GM04503 (cell line): Measurements from ENCODE around the gene ADAMTS16.

Source experiments
- DNase-seq: peaks from one replicate; pipeline ENCODE4 v3.0.0-alpha.2; 2012; ENCODE audit warnings: low read depth

The ADAMTS16 gene

DNA sequence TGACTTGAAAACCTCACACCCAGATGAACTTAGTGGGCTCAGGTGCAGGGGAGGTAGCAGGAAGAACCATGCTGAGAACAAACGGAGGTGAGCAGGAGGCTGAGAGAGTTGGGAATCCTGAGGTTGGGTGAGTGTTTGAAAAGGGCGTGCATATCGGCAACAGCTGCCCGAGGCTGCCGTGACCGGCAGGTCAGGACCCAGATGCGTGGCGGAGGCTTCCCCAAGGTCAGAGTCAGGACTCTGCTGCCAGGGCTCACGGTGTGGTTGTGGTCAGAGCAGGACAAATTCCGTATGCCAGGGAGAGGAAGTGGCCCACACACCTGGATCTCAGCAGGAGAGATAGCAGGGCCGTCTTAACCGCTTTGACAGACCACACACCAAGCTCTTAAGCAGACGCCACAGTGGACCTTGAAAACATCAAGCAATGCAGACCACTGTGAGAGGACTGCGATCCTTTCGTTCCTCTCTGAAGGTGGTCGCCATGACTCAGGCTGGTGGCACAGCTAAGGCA is 43.1 kb downstream of the ADAMTS16 start:
- DNase-seq = no peak

GRCh38 chr5:5183933-5184332 is 43.8 kb downstream of the ADAMTS16 start:
- DNase-seq = no peak

GRCh38 chr5:5188376-5189050 is 48.4 kb downstream of the ADAMTS16 start:
- DNase-seq = no peak

DNA sequence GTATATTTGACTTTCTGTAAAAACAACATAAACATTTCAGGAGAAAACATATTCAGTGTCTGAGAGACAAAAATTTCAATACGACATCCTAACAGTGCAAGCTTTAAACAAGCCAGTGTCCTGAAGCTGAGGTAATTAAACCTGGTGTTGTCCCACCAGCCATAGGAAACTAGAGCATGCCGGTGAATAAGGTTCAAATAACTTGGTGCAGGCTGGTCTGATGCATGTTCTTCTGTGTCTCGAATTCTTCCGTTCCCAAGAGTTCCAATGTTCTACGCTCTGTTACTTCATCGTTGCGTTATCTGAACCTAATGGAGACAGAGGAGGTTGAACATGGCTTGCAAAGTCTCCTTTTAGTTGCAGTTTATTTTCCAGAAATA is 48.9 kb downstream of the ADAMTS16 start:
- DNase-seq = no peak

DNA sequence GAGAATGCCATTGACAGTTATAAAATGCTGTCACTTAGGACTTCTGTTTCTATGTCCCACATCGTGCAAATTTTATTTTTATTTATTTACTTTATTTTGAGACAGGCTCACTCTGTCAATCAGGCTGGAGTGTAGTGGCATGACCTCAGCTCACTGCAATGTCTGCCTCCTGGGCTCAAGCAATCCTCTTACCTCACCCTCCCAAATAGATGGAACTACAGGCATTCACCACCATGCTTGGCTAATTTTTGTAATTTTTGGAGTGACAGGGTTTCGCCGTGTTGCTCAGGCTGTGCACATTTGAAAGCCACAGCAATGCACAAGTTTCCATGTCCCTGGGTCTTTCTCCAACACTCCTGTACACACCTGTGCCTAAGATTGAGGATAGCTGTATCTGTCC is 51.8 kb downstream of the ADAMTS16 start:
- no peak for DNase-seq

DNA sequence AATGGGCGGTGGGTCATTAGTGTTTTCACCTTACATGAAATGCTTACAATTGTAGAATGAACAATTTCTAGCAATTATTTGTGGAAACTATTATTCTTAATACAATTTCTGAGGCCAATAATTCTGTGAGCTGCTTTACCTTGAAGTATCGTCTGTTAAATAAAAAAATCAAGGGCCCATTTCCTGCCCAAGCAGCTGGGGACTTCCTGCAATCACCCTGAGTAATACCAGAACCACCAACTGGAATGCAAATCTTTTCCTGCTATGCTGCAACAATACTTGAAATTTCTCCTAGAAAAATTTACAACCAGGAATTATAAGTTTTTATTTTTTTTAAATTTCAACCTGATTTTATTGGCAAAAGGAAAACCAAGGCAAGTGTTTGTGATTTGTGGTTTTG is 52.6 kb downstream of the ADAMTS16 start:
- no peak for DNase-seq

DNA sequence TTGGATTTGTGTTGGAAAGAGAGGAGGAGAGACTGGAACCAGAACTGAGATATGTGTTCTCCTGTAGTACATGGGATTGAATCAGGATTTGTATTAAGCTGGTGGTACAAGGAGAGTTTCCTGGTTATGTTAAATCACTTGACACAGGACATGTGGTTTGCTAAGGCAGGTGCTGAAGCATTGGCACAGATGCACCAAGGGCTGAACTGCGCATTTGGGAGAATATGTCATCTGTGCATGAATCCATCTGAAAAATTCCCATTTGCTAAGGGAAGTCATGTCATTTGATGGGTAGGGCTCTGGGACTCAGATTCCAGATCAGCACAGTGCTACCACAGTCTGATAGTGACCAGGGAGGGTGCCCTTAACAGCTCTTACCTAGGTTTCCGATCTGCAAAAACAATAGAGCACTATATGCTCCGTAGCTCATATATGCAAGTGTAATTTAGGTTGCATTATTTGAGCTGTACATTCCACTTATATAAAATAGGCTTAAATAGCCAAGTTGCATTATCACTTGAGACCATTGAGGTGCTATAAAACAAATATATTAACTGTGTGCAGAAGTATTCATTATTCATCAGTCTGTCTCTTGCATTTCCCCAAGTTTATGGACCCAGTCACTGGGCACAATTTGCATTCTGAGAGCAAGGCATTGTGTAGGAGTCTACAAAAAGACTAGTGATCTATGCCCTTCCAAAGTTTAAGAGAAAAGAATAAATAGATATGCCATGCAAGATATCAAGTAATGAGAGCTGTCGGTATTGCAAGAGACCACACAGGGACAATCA is 55.2 kb downstream of the ADAMTS16 start:
- no peak for DNase-seq

GRCh38 chr5:5198135-5198534 is 58.0 kb downstream of the ADAMTS16 start:
- no peak for DNase-seq

DNA sequence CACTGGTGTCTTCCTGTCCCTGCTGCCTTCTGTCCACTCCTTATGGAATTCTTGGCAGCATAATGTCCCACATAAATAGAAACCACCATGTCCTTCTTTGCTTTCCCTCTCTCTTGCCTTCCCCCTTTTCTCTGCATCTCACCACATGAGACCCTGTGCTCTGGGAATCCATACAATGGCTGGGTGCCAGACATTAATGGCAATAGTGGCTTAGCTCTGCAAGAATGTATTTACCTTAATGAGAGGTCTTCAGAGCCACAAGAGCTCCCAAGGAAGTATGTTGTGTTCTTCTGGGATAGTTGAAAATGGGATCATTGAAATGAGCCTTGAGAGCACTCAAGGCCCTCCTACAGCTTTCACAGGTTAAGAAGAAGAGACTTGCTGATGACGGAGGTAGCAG is 58.7 kb downstream of the ADAMTS16 start:
- DNase-seq = no peak

DNA sequence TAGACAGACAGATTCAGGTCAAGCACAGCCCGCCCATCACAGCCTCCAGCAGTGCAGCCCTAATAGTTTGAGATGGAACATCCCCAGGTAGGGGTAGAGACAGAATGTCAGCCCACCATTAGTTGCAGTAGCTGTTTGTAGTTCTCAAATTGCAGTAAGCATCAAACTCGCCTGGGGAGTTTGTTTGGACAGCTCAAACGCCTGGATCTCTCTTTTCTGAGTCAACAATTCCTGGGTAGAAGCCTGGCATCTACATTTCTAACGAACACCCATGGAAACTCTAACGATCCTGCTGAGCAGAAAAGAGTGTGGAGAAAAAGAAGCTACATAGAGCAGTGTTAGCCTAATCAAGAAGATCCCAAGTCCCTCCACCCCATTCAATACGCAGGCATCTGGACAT is 59.4 kb downstream of the ADAMTS16 start:
- DNase-seq = no peak

DNA sequence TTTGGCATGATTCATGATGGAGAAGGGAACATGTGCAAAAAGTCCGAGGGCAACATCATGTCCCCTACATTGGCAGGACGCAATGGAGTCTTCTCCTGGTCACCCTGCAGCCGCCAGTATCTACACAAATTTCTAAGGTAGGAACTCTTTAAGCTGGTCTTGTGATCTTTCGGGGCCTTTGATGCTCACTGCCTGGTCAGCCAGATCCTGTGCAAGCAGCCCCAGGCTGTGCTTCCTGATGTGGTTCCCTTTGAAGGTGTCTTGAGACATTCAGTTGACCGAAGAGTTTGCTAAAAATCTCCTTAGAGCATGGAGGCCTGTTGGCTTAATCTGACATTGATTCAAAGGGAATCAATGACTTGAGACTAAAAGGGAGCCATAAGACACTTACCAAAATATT is 60.0 kb downstream of the ADAMTS16 start:
- no peak for DNase-seq

GRCh38 chr5:5202321-5202720 is 62.2 kb downstream of the ADAMTS16 start:
- no peak for DNase-seq

- no peak for DNase-seq
These were observed 63.3 kb downstream of the ADAMTS16 start for GRCh38 chr5:5203451-5203850.

DNA sequence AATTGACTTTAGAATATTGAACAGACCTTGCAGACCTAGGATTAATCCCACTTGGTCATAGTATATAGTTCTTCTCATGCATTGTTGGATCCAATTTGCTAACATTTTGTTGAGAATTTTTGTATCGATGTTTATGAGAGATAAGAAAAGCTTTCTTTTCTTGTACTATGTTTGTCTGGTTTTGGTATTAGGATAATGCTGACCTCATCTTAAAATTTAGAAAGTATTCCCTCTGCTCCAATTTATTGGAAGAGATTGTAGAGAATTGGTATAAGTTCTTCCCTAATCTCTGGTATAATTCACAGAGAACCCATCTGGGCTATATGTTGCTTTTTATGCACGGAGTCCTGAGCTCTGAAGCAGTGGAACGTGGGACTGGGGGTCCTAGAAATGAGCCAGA is 67.7 kb downstream of the ADAMTS16 start:
- DNase-seq = no peak

- no peak for DNase-seq
These were observed 69.0 kb downstream of the ADAMTS16 start for GRCh38 chr5:5209089-5209488.

DNA sequence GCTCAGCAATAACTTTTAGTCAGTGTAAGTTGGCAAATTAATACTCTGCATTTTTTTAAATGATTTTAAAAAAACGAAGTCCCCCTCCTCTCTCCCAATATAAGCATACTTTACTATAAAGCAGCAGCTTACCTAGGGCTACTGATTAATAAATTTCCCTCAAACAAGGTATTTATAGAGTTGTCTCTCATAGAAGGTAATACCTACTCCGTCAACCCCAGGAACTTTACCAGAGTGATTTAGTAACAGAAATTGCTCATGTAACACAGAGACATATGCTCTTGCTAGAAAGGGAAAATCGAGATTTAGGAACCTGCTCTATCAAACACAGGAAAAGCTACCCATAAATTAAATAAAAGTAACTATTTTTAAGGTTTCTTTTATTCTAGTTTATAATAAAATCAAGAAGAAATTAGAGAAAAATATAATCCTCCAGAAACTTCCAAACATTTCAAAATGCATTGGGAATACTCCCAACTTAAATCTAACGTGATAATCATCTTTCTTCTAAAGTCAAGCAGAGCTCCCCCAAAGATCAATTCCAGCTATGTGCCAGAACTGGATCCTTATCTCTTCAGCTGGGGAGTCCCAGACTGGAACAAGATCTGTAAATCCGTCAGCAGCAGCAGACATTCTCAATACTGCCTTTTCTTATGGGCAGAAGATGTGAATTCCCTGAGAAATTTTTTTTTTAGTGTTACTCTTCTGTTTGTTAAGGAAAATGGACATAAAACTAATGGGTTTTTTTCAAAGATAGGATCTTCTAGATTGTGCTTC is 69.6 kb downstream of the ADAMTS16 start:
- DNase-seq = no peak

DNA sequence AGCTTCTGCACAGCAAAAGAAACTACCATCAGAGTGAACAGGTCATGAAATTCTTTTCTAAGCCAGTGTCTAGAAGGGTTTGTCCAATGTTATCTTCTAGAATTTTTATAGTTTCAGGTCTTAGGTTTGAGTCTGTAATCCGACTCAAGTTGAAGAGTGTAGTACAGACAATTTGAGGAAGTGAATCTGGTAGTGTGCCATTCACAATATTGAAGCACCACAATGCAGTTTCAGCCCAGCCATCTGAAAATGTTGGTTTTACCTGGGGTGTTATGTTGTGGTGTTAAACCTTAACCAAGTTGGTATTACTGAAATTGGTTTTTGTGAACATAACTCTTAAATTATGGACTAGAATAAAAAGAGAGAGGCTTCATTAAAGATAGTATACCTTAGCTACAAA is 77.2 kb downstream of the ADAMTS16 start:
- no peak for DNase-seq

DNA sequence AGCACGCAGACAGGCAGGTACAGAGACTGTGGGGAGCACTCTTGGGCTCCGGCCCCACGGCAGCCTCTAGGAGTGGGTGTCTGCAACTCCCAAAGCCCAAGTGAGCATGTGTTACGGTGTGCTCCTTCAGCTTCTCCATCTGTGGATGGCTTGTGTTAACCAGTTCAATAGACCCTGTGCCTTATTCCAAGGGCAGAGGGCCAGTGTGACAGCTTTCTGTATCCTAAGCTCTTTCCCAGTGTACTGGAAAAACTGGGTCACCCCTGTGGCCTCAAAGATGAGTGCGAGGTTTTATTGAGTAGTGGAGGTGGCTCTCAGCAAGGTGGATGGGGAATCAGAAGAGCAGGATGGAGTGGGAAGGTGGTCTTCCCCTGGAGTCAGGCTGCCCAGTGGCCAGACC is 78.3 kb downstream of the ADAMTS16 start:
- no peak for DNase-seq

GRCh38 chr5:5219541-5219940 is 79.4 kb downstream of the ADAMTS16 start:
- DNase-seq = no peak

DNA sequence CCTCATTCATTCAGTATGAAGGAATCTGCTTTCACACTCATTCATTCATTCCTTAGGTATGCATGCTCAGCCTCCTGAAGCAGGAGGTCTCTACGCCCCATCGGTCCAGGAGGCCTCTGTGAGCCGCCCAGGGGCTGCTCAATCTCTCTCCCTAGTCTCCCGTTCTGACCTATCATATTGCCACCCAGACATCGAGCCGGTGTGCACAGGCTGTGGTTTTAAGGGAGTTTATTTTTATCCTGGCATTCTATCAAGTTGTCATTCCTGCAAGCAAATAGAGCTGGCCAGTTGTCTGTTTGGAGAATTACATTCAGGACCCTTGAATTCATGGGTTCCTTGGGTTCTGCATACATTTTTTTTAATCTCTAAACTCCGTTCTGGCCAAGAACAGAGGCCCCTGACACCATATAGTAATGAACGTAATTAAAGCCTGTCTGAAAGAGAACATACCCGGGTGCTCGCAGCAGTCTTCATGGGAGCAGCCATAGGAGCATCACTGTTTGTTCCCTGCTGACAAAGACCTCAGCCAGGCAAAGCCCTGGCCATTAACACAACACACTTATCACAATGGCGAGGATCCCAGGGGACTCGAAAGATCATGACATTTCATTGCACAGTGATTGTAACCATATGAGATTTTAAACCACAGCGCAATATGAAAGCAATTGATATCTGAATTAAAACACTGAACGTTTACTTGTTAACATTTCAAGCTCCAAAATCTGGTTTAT is 80.9 kb downstream of the ADAMTS16 start:
- DNase-seq = no peak

- peak; percentile 16 for DNase-seq
These were observed 81.6 kb downstream of the ADAMTS16 start for GRCh38 chr5:5221724-5222123.

- no peak for DNase-seq
These were observed 91.4 kb downstream of the ADAMTS16 start for GRCh38 chr5:5231576-5231975.
